RWPE2 (cell line): ENCODE data around the gene SMC1B.
A peak's percentile ranks its signal among the peaks of the same experiment; 100 is the strongest.

Experiments used
- ATAC-seq: fragments of 200-7000 bp; cut with Tn5 transposase; 3 replicates; pipeline ENCODE4 v1.9.1; 2021; ENCODE audit warnings: low read depth
- DNase-seq: peaks from one replicate; pipeline ENCODE4 v3.0.0-alpha.2; 2020; ENCODE audit warnings: low spot score
- H3K27ac ChIP-seq: fragments of 450-650 bp; 2 replicates; pipeline ENCODE4 v1.5.1; 2017; ENCODE audit warnings: mild to moderate bottlenecking; ENCODE audit not compliant: poor library complexity, severe bottlenecking
- H3K27me3 ChIP-seq: fragments of 250-450 bp; sonication (Bioruptor Pico); 2 replicates; pipeline ENCODE4 v1.5.1; 2021; ENCODE audit warnings: mild to moderate bottlenecking, moderate library complexity; ENCODE audit not compliant: insufficient read depth, poor library complexity, severe bottlenecking
- H3K36me3 ChIP-seq: fragments of 250-450 bp; sonication (Bioruptor Pico); 2 replicates; pipeline ENCODE4 v1.5.1; 2020; ENCODE audit warnings: low read depth, mild to moderate bottlenecking, moderate library complexity
- H3K4me1 ChIP-seq: fragments of 250-450 bp; sonication (Bioruptor Pico); 2 replicates; pipeline ENCODE4 v1.5.1; 2021; ENCODE audit warnings: mild to moderate bottlenecking, moderate library complexity; ENCODE audit not compliant: insufficient read depth, poor library complexity, severe bottlenecking
- H3K4me3 ChIP-seq: fragments of 250-450 bp; sonication (Bioruptor Pico); 2 replicates; pipeline ENCODE4 v1.5.1; 2021; ENCODE audit warnings: mild to moderate bottlenecking, moderate library complexity; ENCODE audit not compliant: severe bottlenecking
- H3K9me3 ChIP-seq: fragments of 250-450 bp; sonication (Bioruptor Pico); 2 replicates; pipeline ENCODE4 v1.5.1; 2021; ENCODE audit warnings: mild to moderate bottlenecking, moderate library complexity; ENCODE audit not compliant: severe bottlenecking
- TF ChIP-seq, protein P1 (sequence below): fragments of 450-650 bp; IDR thresholded peaks from one replicate; pipeline ENCODE4 v1.5.1; 2017; ENCODE audit warnings: mild to moderate bottlenecking, moderate library complexity; ENCODE audit not compliant: poor library complexity, severe bottlenecking

Gene SMC1B

GRCh38 chr22:45319324-45319685, 94.1 kb downstream of the SMC1B start:
- Histone ChIP-seq H3K27me3 (no peaks in the 10 kb centered on the region), H3K36me3 (peaks cover 23% of the 10 kb centered on the region), H3K9me3 (no peaks in the 10 kb centered on the region), H3K27ac (no peak overlapping the region), H3K4me3 (no peak overlapping the region), H3K4me1 (peaks cover 17% of the 10 kb centered on the region)
- no peak for ATAC-seq
- TF ChIP-seq, protein P1, sequence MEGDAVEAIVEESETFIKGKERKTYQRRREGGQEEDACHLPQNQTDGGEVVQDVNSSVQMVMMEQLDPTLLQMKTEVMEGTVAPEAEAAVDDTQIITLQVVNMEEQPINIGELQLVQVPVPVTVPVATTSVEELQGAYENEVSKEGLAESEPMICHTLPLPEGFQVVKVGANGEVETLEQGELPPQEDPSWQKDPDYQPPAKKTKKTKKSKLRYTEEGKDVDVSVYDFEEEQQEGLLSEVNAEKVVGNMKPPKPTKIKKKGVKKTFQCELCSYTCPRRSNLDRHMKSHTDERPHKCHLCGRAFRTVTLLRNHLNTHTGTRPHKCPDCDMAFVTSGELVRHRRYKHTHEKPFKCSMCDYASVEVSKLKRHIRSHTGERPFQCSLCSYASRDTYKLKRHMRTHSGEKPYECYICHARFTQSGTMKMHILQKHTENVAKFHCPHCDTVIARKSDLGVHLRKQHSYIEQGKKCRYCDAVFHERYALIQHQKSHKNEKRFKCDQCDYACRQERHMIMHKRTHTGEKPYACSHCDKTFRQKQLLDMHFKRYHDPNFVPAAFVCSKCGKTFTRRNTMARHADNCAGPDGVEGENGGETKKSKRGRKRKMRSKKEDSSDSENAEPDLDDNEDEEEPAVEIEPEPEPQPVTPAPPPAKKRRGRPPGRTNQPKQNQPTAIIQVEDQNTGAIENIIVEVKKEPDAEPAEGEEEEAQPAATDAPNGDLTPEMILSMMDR: no peak
- DNase-seq: no peak

DNA sequence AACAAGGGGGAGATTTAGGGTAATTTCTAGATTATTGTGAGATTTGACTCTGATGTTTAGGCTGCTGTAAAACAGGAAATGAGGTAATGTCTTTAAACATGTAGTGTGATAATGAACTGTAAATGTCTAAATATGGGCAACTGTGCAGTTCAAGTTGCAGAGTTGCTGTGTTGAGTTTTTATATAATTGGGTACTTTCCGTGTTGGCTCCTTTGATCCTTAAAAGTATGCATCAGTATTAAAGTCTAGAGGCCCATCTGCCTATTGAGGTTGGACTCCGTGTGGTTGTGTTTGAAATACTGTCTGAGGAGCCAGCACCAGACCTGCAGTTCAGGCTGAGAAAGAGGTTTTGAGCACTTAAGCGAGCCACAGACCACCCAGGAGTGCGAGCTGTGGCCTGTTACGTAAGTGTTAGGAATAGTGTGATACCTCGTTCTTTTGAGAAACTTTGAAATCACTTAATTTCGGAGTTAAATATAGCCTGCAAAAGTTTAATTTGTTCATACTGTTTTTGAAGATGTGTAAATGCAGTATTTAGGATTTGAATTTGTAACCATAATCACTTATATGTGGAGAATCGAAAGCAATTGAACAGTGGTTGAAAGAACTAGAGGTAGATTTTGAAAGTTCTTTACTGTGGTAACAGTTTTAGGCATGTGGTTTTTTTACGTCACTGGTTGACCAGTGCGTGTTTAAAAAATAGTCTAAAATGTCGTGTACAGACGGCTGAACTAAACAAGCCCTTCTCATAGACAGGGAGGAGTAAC, 94.7 kb downstream of the SMC1B start:
- Histone ChIP-seq H3K4me3 (no peak overlapping the region), H3K27ac (peak overlapping the region; percentile 22), H3K27me3 (no peaks in the 10 kb centered on the region), H3K36me3 (peaks cover 17% of the 10 kb centered on the region), H3K9me3 (no peaks in the 10 kb centered on the region), H3K4me1 (peaks cover 17% of the 10 kb centered on the region)
- 0 out of 3 replicates have a peak, but pooled peaks have one; percentile 18 for ATAC-seq
- TF ChIP-seq, protein P1: no peak
- no peak for DNase-seq

GRCh38 chr22:45318168-45318557, 95.2 kb downstream of the SMC1B start:
- Histone ChIP-seq H3K27me3 (no peaks in the 10 kb centered on the region), H3K27ac (peak overlapping the region; percentile 22), H3K4me1 (peaks cover 17% of the 10 kb centered on the region), H3K36me3 (peaks cover 14% of the 10 kb centered on the region), H3K9me3 (no peaks in the 10 kb centered on the region), H3K4me3 (no peak overlapping the region)
- DNase-seq (no peak), ATAC-seq (peak; percentile 66; the same call in 2 of the 3 replicates)
- TF ChIP-seq, protein P1: no peak

DNA sequence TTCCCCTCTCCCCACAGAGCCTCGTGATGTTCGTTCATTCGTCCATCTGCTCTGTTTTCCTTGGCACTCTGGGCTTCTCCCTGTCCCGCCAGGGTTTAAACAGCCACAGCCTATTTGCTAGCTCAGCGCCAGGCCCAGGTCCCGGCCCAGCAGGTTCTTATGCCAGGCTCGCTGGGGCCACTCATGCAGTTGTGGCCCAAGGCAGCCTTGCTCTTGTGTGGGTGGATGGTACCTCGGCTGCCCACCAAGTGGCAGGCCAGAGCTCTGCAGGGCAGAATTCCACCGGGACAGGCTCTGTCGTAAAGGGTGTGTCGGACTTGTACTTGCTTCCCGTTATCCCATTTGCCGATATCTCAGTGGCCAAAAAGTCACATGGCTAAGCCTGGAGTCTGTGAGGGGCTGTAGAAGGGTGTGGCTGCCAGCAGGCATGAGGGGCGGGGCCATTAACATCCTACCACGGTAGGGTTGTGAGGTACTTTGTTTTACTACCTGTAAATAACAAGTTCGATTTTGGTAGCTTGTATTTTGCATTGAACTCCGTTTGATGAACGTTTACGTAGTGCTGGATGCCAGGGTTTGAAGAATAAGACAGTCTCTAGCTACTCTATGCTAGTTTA, 95.7 kb downstream of the SMC1B start:
- Histone ChIP-seq H3K27me3 (no peaks in the 10 kb centered on the region), H3K4me1 (peaks cover 17% of the 10 kb centered on the region), H3K36me3 (peaks cover 11% of the 10 kb centered on the region), H3K4me3 (no peak overlapping the region), H3K27ac (peak overlapping the region; percentile 22), H3K9me3 (no peaks in the 10 kb centered on the region)
- DNase-seq (no peak), ATAC-seq (peak; percentile 69)
- TF ChIP-seq, protein P1: peak; percentile 33
